Left lung (tissue), 10 donors: ENCODE measurements around the gene KIF26A. TPM values are rescaled to one million over a fixed set of nuclear protein-coding genes. Genes with fewer than 3 reads are reported as not detected.

Experiments
- ATAC-seq: fragments of 200-7000 bp; cut with Tn5 transposase; one replicate; pipeline ENCODE4 v1.9.1; 2020; ENCODE audit warnings: moderate library complexity
- DNase-seq, 4 donors: peaks; one replicate each; pipeline ENCODE4 v3.0.0-alpha.2; 2013 to 2020
- H3K27ac ChIP-seq, 2 donors: fragments of 200-600 bp; sonication (generic) in 1 of 2; one replicate each; pipeline versions ENCODE4 v1.5.0 to v1.8.0; 2020 to 2021
- H3K27me3 ChIP-seq, 2 donors: fragments of 200-600 bp; sonication (generic) in 1 of 2; one replicate each; pipeline versions ENCODE4 v1.5.0 to v1.8.0; 2020 to 2021
- H3K36me3 ChIP-seq, 2 donors: fragments of 200-600 bp; sonication (generic) in 1 of 2; one replicate each; pipeline versions ENCODE4 v1.5.0 to v1.8.0; 2020 to 2021
- H3K4me1 ChIP-seq, 2 donors: fragments of 200-600 bp; one replicate each; pipeline ENCODE4 v1.8.0; 2021
- H3K4me3 ChIP-seq, 2 donors: fragments of 200-600 bp; sonication (generic) in 1 of 2; one replicate each; pipeline versions ENCODE4 v1.5.0 to v1.8.0; 2020 to 2021; ENCODE audit warnings: mild to moderate bottlenecking in 1 of 2
- H3K9me3 ChIP-seq, 2 donors: fragments of 200-600 bp; sonication (generic) in 1 of 2; one replicate each; pipeline versions ENCODE4 v1.5.0 to v1.8.0; 2020 to 2021
- CTCF ChIP-seq, 2 donors: fragments of 200-600 bp; sonication (generic) in 1 of 2; IDR thresholded peaks; one replicate each; pipeline versions ENCODE4 v1.5.0 to v1.8.0; 2021; ENCODE audit warnings: antibody characterized with exemption in 2 of 2
- intact Hi-C, 2 donors: fragments of 100-400 bp; cut with DNase I; formaldehyde crosslinking; loops; one replicate each; pipeline versions ENCODE4 v1.11.2 to v1.14.2; 2022
- polyA plus RNA-seq, 6 donors: library from polyadenylated mRNA; unstranded; fragments of 120-200 nt; gene quantifications; one replicate each; pipeline ENCODE4 v1.2.1, GENCODE V29; 2013; ENCODE audit not compliant: insufficient read length in 6 of 6
- total RNA-seq, 2 donors: library from RNA; stranded (reverse); fragmentation: NEBNext Ultra II Directional; extraction: Animal tissue kit (Norgen Biotek cat#: 25700); gene quantifications; one replicate each; pipeline ENCODE4 v1.2.1, GENCODE V29; 2021
- donor health status: DM: no; HTN: yes; CAD: no.
- donor health status: DM: no; HTN: no; CAD: no.

The KIF26A gene
- total and polyA plus RNA-seq, 8 donors: 4.5 to 25.5 (median 14.4) TPM

GRCh38 chr14:104128981-104129380, 9.4 kb upstream of the KIF26A start:
- no peak for TF ChIP-seq CTCF (IDR thresholded peaks at IDR 0.05)
- Histone ChIP-seq H3K4me3 (no peak overlapping the region), H3K4me1 (no peaks in the 10 kb centered on the region), H3K27ac (no peak overlapping the region), H3K9me3 (peaks cover 0 to 24% of the 10 kb centered on the region in 2 donors), H3K27me3 (peaks cover 0 to 31% of the 10 kb centered on the region in 2 donors), H3K36me3 (no peaks in the 10 kb centered on the region)
- no peak for DNase-seq
- no peak for ATAC-seq
- intact Hi-C loops: no loop called here

GRCh38 chr14:104129556-104129955, 8.8 kb upstream of the KIF26A start:
- ATAC-seq: no peak
- TF ChIP-seq CTCF (IDR thresholded peaks at IDR 0.05): no peak
- no peak for DNase-seq
- Histone ChIP-seq H3K4me3 (no peak overlapping the region), H3K36me3 (no peaks in the 10 kb centered on the region), H3K9me3 (peaks cover 0 to 19% of the 10 kb centered on the region in 2 donors), H3K27ac (no peak overlapping the region), H3K4me1 (no peaks in the 10 kb centered on the region), H3K27me3 (peaks cover 4 to 36% of the 10 kb centered on the region in 2 donors)
- intact Hi-C loops: no loop called here

GRCh38 chr14:104130974-104131651, 7.3 kb upstream of the KIF26A start:
- H3K36me3 ChIP-seq: no peaks in the 10 kb centered on the region

GRCh38 chr14:104131968-104132732, 6.2 kb upstream of the KIF26A start:
- ATAC-seq (no peak), DNase-seq (peak in 1 of 4 donors; percentile 45)
- no peak overlapping the region for H3K27ac ChIP-seq
- TF ChIP-seq CTCF (IDR thresholded peaks at IDR 0.05): no peak
- no peak overlapping the region for H3K4me3 ChIP-seq
- H3K36me3 ChIP-seq: no peaks in the 10 kb centered on the region
- H3K4me1 ChIP-seq: peaks cover 2 to 15% of the 10 kb centered on the region in 2 donors
- peaks cover 28 to 61% of the 10 kb centered on the region in 2 donors for H3K27me3 ChIP-seq
- H3K9me3 ChIP-seq: peaks cover 0 to 10% of the 10 kb centered on the region in 2 donors
- intact Hi-C loops: loop anchor here in 1 of 2 donors (10.0 kb wide), 2 partner anchors 433 to 503 kb away; no protein-coding TSS in a partner anchor

More at GRCh38 chr14:104130974-104131651, 7.3 kb upstream of the KIF26A start:
- intact Hi-C loops: loop anchor here in 1 of 2 donors (10.0 kb wide), 2 partner anchors 434 to 504 kb away; no protein-coding TSS in a partner anchor
- Histone ChIP-seq H3K27ac (no peak overlapping the region), H3K27me3 (peaks cover 19 to 52% of the 10 kb centered on the region in 2 donors), H3K9me3 (peaks cover 0 to 10% of the 10 kb centered on the region in 2 donors), H3K4me3 (no peak overlapping the region), H3K4me1 (peaks cover 0 to 5% of the 10 kb centered on the region in 2 donors)
- DNase-seq: peak in 3 of 4 donors; percentile 42 to 65 (median 51)
- peak; percentile 61 to 62 for TF ChIP-seq CTCF (IDR thresholded peaks at IDR 0.05)
- ATAC-seq: peak; percentile 89

- TF ChIP-seq CTCF (IDR thresholded peaks at IDR 0.05): no peak
- intact Hi-C loops: loop anchor here in 1 of 2 donors (10.0 kb wide), 2 partner anchors 432 to 502 kb away; no protein-coding TSS in a partner anchor
- Histone ChIP-seq H3K36me3 (no peaks in the 10 kb centered on the region), H3K4me1 (peaks cover 10 to 23% of the 10 kb centered on the region in 2 donors), H3K9me3 (peaks cover 0 to 10% of the 10 kb centered on the region in 2 donors), H3K27me3 (peaks cover 31 to 70% of the 10 kb centered on the region in 2 donors), H3K4me3 (no peak overlapping the region), H3K27ac (no peak overlapping the region)
- DNase-seq (peak in 1 of 4 donors; percentile 39), ATAC-seq (no peak)
Measured at GRCh38 chr14:104132981-104133380, 5.4 kb upstream of the KIF26A start.
